ENCODE measurements around the gene TRHDE. TPM values are rescaled to one million over a fixed set of nuclear protein-coding genes. Genes with fewer than 3 reads are reported as not detected.

TRHDE gene
- total RNA-seq = not detected in 2 replicates
- polyA plus RNA-seq = not detected in 2 replicates
- polyA plus RNA-seq (2011; cell fraction: cytosol; rRNA removed) = not detected in 2 replicates
- polyA plus RNA-seq (2011; cell fraction: nucleus; rRNA removed) = not detected in 2 replicates
- polyA plus RNA-seq (2012) = not detected in 2 replicates
- not detected in 2 replicates for polyA minus RNA-seq
- polyA minus RNA-seq (2011; cell fraction: cytosol; rRNA and poly(A)+ RNA removed) = not detected
- polyA minus RNA-seq (2011; cell fraction: nucleus; rRNA and poly(A)+ RNA removed) = not detected in 2 replicates
- percentile 3 among the genes with signal in this experiment for Bru-seq, nascent RNA
- BruChase-seq, experiment 1, labeled RNA remaining after a 6-hour chase = percentile 3 among the genes with signal in this experiment
- percentile 4 among the genes with signal in this experiment for BruChase-seq, experiment 2, labeled RNA remaining after a 2-hour chase
- long read RNA-seq = 0 reads

GRCh38 chr12:72272091-72272661, at the start of gene TRHDE:
Gene TRHDE, plus strand, starts transcription at chr12:72272370. Its CDS starts 274 bp downstream, at chr12:72272644.
- intact Hi-C loops (cut with micrococcal nuclease) = no loop called here
- Histone ChIP-seq H3K9me1 (replicated peaks; ENCODE audit: control insufficient read depth, extremely low read depth, insufficient read depth, low read length) (no peaks in the 10 kb centered on the region), H3K4me3 (replicated peaks in 1 of 3; ENCODE audit: insufficient read depth in 1 of 3, low read depth in 1 of 3, low read length in 3 of 3) (peak within 1 kb of the TSS in 2 of 3 experiments; percentile 33 to 38), H3K4me1 (ENCODE audit: control insufficient read depth, extremely low read depth, insufficient read depth, low read length) (no peaks in the 10 kb centered on the region), H3K9ac (replicated peaks; ENCODE audit: extremely low read depth, insufficient read depth, low read length) (no peak within 1 kb of the TSS), H3K27ac (ENCODE audit: insufficient read depth, low read depth, low read length) (no peak within 1 kb of the TSS), H3K4me2 (ENCODE audit: insufficient read depth, low read length) (peak within 1 kb of the TSS; percentile 57), H4K20me1 (replicated peaks; ENCODE audit: control insufficient read depth, extremely low read depth, insufficient read depth, low read length) (no peaks in the 10 kb centered on the region), H3K9me3 (replicated peaks; ENCODE audit: control insufficient read depth, insufficient read depth, low read length) (no peaks in the 10 kb centered on the region), H3K27me3 (ENCODE audit: control insufficient read depth in 2 of 2, insufficient read depth in 2 of 2, low read length in 2 of 2) (peaks cover 33 to 49% of the 10 kb centered on the region in 2 experiments), H3K36me3 (ENCODE audit: control insufficient read depth in 2 of 2, extremely low read depth in 1 of 2, insufficient read depth in 2 of 2, low read length in 2 of 2) (no peaks in the 10 kb centered on the region), H2AFZ (ENCODE audit: low read depth, low read length) (peak within 1 kb of the TSS; percentile 24), H3K79me2 (ENCODE audit: control insufficient read depth, insufficient read depth, low read length) (no peaks in the 10 kb centered on the region)
- TF ChIP-seq MAX (IDR thresholded peaks at IDR 0.05; ENCODE audit: insufficient read depth, insufficient read length) = no peak
- TF ChIP-seq JUN (IDR thresholded peaks at IDR 0.05; ENCODE audit: borderline replicate concordance, insufficient read depth, insufficient read length, low read depth) = no peak
- no peak for TF ChIP-seq POLR2A (IDR thresholded peaks at IDR 0.05; ENCODE audit: low read depth, low read length)
- TF ChIP-seq POLR2AphosphoS5 (IDR thresholded peaks at IDR 0.05; ENCODE audit: insufficient read depth, low read depth, low read length) = no peak
- TF ChIP-seq CTCF (IDR thresholded peaks at IDR 0.05; ENCODE audit: extremely low read depth in 1 of 2, insufficient read depth in 1 of 2, low read depth in 1 of 2, low read length in 2 of 2) = no peak
- TF ChIP-seq EZH2 (IDR thresholded peaks at IDR 0.05; ENCODE audit: borderline replicate concordance, low read depth, low read length, severe bottlenecking) = no peak
- TF ChIP-seq FOS (IDR thresholded peaks at IDR 0.05; ENCODE audit: borderline replicate concordance, insufficient read depth, low read length) = no peak
- no peak for TF ChIP-seq MYC (IDR thresholded peaks at IDR 0.05; ENCODE audit: low read depth, low read length)
- no peak for TF ChIP-seq GATA2 (IDR thresholded peaks at IDR 0.05; ENCODE audit: insufficient read depth, insufficient read length, low read depth, low read length)
- FAIRE-seq (no peak), DNase-seq (ENCODE audit: low read depth, low spot score) (peak; percentile 7)
- CTCF ChIA-PET = no interaction called here
- POLR2A ChIA-PET = no interaction called here
- dilution Hi-C loops (cut with MboI; ENCODE audit: extremely low pct_ligation_motif_present, low sequenced_read_pairs) = no loop called here
- BruUV-seq (replicated peaks) = no TSS peak
